WI38 (cell line): ENCODE measurements around the gene TMEM243.

Experiments
- H3K4me3 ChIP-seq: 2 replicates; pipeline ENCODE4 v1.5.1; 2011; ENCODE audit warnings: low read depth, mild to moderate bottlenecking, control low read depth, low read length
- TF ChIP-seq, protein P1 (sequence below): IDR thresholded peaks from 2 replicates; pipeline ENCODE4 v1.5.1; 2012; ENCODE audit warnings: low read depth, mild to moderate bottlenecking, control low read depth, low read length

The TMEM243 gene

DNA sequence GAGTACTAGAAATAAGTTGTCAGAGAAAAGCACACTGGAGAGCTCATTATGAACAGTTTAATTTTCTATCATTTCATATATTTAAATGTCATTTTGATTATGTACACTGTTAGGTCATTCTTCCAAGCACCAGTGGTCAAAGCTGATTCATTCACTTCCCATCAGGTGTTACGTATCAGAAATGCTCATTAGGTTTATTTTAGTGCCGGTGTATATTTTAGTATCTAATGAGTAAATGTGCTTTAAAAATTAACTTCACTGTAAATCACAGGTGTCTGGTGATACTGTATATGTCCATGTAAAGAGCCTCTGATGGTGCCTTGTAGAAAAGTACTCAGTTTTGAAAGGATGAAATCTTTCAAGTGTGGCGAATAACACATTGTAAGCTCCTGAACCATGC, 63.7 kb downstream of the TMEM243 start:
- peak overlapping the region; percentile 25; the same call in 1 of the 2 replicates for H3K4me3 ChIP-seq
- TF ChIP-seq, protein P1, sequence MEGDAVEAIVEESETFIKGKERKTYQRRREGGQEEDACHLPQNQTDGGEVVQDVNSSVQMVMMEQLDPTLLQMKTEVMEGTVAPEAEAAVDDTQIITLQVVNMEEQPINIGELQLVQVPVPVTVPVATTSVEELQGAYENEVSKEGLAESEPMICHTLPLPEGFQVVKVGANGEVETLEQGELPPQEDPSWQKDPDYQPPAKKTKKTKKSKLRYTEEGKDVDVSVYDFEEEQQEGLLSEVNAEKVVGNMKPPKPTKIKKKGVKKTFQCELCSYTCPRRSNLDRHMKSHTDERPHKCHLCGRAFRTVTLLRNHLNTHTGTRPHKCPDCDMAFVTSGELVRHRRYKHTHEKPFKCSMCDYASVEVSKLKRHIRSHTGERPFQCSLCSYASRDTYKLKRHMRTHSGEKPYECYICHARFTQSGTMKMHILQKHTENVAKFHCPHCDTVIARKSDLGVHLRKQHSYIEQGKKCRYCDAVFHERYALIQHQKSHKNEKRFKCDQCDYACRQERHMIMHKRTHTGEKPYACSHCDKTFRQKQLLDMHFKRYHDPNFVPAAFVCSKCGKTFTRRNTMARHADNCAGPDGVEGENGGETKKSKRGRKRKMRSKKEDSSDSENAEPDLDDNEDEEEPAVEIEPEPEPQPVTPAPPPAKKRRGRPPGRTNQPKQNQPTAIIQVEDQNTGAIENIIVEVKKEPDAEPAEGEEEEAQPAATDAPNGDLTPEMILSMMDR = no peak

GRCh38 chr7:87154569-87154968, 65.0 kb downstream of the TMEM243 start:
- TF ChIP-seq, protein P1 = no peak
- H3K4me3 ChIP-seq = peak overlapping the region; percentile 92

DNA sequence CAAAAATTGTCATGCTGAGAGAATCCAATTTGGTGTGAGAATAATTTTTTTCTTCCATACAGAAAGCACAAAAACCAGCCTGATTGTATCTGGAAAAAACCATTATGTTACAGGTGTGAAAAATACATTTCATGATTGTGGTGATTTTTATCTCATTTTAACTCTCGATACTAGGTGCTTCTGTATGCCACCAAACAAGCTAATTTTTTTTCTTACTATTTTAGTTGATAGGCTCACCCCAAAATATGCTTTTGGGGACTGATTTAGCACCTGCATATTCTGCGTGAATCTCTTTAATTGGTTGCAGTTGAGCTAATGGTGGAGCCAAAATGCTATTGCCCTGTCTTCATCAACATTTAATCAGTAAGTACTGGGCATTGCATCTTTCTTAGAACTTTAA, 65.4 kb downstream of the TMEM243 start:
- peak overlapping the region; percentile 92 for H3K4me3 ChIP-seq
- TF ChIP-seq, protein P1 = no peak

DNA sequence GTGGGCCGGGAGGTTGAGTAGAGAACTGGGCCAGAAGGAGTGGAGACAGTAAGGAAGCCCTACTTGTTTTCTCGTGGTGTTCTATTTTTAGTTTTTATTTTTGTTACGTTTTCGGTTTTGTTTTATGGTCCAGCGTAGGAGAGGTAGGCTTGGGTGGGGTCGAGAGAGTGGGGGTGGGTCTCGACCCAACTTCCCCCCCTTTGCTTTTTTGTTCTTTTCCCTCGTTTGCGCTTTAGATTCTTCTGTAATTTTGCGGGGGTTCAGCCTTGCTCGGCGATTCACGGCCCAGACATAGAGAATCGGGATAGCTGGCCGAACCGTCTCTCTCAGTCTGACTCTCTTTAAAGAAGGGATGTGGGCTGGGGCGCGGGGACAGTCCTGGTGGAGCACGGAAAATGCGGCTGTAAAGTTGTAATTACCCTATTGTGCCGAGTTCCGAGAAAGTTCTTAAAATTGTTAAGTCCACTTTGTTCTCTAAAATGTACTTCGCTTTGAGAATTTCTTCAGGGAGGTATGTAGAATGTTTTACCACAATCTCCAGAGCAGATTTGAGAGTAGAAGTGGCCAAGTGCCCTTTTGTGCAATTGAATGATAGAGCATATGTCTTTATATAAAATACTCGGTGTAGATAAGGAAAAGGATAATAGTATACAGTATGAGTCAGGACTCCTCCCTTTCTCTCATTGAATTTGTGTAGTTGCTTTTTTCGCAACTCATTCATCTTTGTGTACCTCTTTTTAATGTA, 66.5 kb downstream of the TMEM243 start:
- TF ChIP-seq, protein P1 = no peak
- peak overlapping the region; percentile 92 for H3K4me3 ChIP-seq

DNA sequence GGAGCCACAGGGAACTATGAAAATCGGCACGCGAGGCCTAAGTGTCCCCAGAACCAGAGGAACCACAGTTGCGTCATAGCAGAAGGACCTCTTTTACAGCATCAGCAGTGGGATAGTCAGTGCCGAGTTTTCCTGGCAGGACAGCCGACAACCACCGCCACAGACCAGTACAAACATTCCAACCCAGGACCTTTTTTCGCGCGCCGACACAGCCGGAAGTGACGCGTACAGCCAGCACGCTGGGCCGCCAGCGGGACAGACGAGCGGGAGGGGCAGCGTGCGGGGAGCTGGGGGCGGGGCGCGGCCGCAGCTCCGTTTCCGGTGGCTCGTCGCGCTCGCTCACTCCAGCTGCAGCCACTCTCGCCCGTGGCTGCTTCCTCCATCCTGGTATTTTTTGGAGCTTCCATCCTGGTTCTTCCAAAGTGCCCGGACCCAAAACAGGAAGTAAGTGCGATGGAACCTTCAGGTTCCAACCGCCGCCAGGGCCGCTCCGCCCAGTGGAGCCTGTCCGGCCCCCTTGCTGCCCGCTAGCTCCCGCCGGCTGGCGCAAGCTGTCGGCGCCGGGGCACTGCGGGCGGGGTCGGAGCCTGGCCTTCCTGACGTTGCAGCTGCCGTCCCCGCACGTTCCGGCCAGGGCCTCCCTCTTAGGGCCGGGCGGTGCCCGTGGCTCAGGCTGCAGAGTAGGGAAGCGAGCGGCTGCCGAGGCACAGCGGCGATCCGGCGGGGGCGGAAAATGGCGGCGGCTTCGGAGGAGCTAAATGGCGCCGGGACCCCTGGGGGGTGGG, 67.2 kb downstream of the TMEM243 start, which contains the start of gene DMTF1:
Gene DMTF1 (plus strand): TSS at position 342 of the 785 bp plus-strand sequence. CDS start 12,489 bp downstream, outside the sequence.
- TF ChIP-seq, protein P1 = no peak
- H3K4me3 ChIP-seq = peak within 1 kb of the TSS; percentile 92

- TF ChIP-seq, protein P1 = no peak
- peak overlapping the region; percentile 92 for H3K4me3 ChIP-seq
These were observed 67.8 kb downstream of the TMEM243 start for GRCh38 chr7:87151729-87152111.
